T-helper 17 cell (primary cell): ENCODE results near the gene SETD3. TPM values are rescaled to one million over a fixed set of nuclear protein-coding genes. Genes with fewer than 3 reads are reported as not detected.
"Not testable (repeated sequence)": the region's sequence is repeated elsewhere in the genome, so short reads cannot be mapped to it uniquely, and the experiment has no call there.

Experiments used
- ATAC-seq: fragments of 150-1000 bp; cut with Tn5 transposase; 2 replicates; pipeline ENCODE4 v1.10.0; 2021; ENCODE audit warnings: mild to moderate bottlenecking, moderate library complexity
- DNase-seq, 3 donors: peaks; one replicate each; pipeline versions ENCODE4 v3.0.0 to v3.0.0-alpha.2; 2020 to 2021
- H3K9me3 ChIP-seq: one replicate; pipeline ENCODE4 v1.7.0; 2013; ENCODE audit warnings: low read length, mild to moderate bottlenecking; ENCODE audit not compliant: control insufficient read depth, poor library complexity, severe bottlenecking
- H3K27ac Mint-ChIP-seq: one replicate; pipeline ENCODE4 v1.8.0; 2022; ENCODE audit warnings: mild to moderate bottlenecking, moderate library complexity, mixed read lengths
- H3K27me3 Mint-ChIP-seq: one replicate; pipeline ENCODE4 v1.8.0; 2022; ENCODE audit warnings: mixed read lengths
- H3K36me3 Mint-ChIP-seq: one replicate; pipeline ENCODE4 v1.8.0; 2022; ENCODE audit warnings: low read depth, mixed read lengths
- H3K4me1 Mint-ChIP-seq: one replicate; pipeline ENCODE4 v1.8.0; 2022; ENCODE audit warnings: mild to moderate bottlenecking, mixed read lengths
- H3K4me3 Mint-ChIP-seq: one replicate; pipeline ENCODE4 v1.8.0; 2022; ENCODE audit warnings: mild to moderate bottlenecking, moderate library complexity, mixed read lengths
- total RNA-seq, 4 donors: library from RNA in 2 of 4; stranded (reverse) in 2 of 4; gene quantifications; one replicate each; pipeline ENCODE4 v1.2.3 and lab custom pipeline; 2022 to 2026

Gene SETD3
- total RNA-seq, 2 donors from 2014 or later = 38.2 to 47.6 TPM

- Mint-ChIP-seq H3K27ac (no peak overlapping the region), H3K36me3 (no peaks in the 10 kb centered on the region), H3K4me1 (no peaks in the 10 kb centered on the region), H3K4me3 (no peak overlapping the region), H3K27me3 (peaks cover 21% of the 10 kb centered on the region)
- ATAC-seq (no peak), DNase-seq (no peak)
- H3K9me3 ChIP-seq = no peaks in the 10 kb centered on the region
These were observed 127.9 kb downstream of the SETD3 start for GRCh38 chr14:99352688-99353280.

DNA sequence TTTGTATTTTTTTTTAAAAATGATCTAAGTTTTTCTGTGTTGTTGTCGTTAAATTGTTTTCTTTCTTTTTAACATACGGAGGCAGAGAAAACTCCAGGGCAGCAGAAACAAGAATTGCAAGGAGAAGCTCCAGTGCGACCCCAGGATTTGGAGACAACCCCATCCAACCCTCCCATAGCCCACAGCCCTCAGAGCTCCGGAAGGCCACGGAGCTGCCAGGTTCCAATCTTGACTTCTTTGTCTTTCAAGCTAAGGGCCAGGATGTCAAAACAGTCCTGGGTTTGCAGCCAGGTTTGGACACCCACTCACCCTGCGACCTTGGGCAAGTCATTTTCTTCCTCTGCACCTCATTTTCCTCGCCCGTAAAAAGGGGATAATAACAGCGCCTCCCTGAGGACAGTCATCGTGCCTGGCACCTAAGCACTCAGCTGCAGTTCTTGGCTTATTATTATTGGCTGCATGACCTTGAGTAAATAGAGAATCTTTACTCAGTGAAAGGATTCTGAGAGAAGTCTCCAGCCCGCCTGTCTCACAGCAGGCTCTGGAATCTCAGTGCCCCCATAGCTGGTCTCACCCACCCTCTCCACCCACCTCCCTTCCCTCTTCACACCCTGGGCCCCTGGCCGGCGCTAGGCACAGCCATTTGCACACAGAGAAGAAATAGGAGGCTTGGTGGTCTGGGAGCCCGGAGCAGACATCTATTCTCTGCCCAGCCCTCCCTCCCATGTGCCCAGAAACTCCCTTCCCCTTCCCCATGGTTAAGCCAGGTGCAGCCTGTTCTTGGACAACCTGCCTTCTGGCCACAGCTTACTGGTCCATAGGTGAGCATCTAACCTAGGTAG is 129.3 kb downstream of the SETD3 start:
- DNase-seq = no peak
- no peak overlapping the region for H3K4me3 Mint-ChIP-seq
- peaks cover 20% of the 10 kb centered on the region for H3K27me3 Mint-ChIP-seq
- H3K4me1 Mint-ChIP-seq = no peaks in the 10 kb centered on the region
- no peak for ATAC-seq
- peaks cover 2% of the 10 kb centered on the region for H3K36me3 Mint-ChIP-seq
- H3K27ac Mint-ChIP-seq = no peak overlapping the region
- no peaks in the 10 kb centered on the region for H3K9me3 ChIP-seq

- H3K4me3 Mint-ChIP-seq = no peak overlapping the region
- H3K27me3 Mint-ChIP-seq = peaks cover 24% of the 10 kb centered on the region
- H3K9me3 ChIP-seq = no peaks in the 10 kb centered on the region
- no peak overlapping the region for H3K27ac Mint-ChIP-seq
- H3K4me1 Mint-ChIP-seq = no peaks in the 10 kb centered on the region
- H3K36me3 Mint-ChIP-seq = peaks cover 4% of the 10 kb centered on the region
- no peak for DNase-seq
- no peak for ATAC-seq
These were observed 129.9 kb downstream of the SETD3 start for GRCh38 chr14:99350751-99351150.

DNA sequence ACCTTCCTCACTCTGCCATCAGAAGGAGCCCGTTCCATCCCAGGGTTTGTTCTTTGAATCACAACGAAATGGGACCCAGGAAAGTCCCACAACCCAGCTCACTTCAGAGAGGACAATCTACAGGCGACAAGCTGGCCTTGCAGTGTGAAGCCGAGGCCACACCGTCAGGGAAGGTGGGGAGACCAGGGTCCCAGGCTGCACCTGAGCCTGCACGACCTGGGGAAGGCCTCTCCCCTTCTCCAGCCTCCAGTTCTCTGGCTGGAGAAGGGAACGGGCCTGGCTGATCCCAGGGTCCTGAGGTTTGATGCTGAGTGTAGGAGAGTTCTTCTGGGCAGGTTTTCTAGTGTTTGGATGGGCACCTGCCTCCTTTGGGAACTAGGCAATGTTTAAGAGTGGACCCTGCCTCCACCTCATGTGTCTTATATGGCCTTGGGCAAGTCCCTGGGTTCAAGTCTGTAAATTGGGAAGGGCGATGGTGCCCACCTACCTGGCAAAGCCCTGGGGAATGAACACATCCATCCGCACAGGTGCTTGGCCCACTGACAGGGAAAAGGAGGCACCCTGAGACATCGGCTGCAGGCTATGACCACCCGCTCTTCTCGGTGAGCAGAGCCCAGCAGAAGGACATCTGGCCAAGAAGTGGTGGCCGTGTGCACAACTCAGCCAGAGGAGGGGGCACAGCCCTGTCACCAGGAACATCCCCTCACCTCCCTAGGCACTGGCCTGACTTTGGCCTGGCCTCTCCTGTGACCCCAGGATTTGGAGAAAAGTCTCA is 130.8 kb downstream of the SETD3 start:
- Mint-ChIP-seq H3K4me1 (no peaks in the 10 kb centered on the region), H3K27me3 (peaks cover 31% of the 10 kb centered on the region), H3K36me3 (peaks cover 4% of the 10 kb centered on the region), H3K27ac (no peak overlapping the region), H3K4me3 (no peak overlapping the region)
- ATAC-seq (no peak), DNase-seq (no peak)
- no peaks in the 10 kb centered on the region for H3K9me3 ChIP-seq

GRCh38 chr14:99348816-99349614 is 131.6 kb downstream of the SETD3 start:
- ATAC-seq = no peak
- peaks cover 25% of the 10 kb centered on the region for H3K27me3 Mint-ChIP-seq
- peaks cover 4% of the 10 kb centered on the region for H3K36me3 Mint-ChIP-seq
- no peak overlapping the region for H3K4me3 Mint-ChIP-seq
- H3K27ac Mint-ChIP-seq = no peak overlapping the region
- no peaks in the 10 kb centered on the region for H3K4me1 Mint-ChIP-seq
- DNase-seq = no peak
- H3K9me3 ChIP-seq = no peaks in the 10 kb centered on the region

GRCh38 chr14:99348231-99348630 is 132.4 kb downstream of the SETD3 start:
- H3K4me1 Mint-ChIP-seq, H3K36me3 Mint-ChIP-seq, H3K9me3 ChIP-seq, ATAC-seq, H3K27ac Mint-ChIP-seq, DNase-seq, H3K4me3 Mint-ChIP-seq: not testable (repeated sequence)
- H3K27me3 Mint-ChIP-seq = peaks cover 28% of the 10 kb centered on the region

Other genes starting within 250 kb of the SETD3 start
- 100 to 1,000 TPM; 167 to 174 TPM for gene BCL11B, start 208.7 kb downstream of the SETD3 start, total RNA-seq
- 100 to 1,000 TPM; 138 to 141 TPM for gene CCNK, start 550 bp upstream of the SETD3 start, total RNA-seq
- gene CCDC85C, start 123.3 kb upstream of the SETD3 start, total RNA-seq = 1 to 10 TPM; 8.3 to 9.3 TPM
- gene HHIPL1, start 164.3 kb upstream of the SETD3 start, total RNA-seq = under 1 TPM; 0.12 to 0.21 TPM
- gene CYP46A1, start 203.4 kb upstream of the SETD3 start, total RNA-seq = under 1 TPM; 0.15 to 0.29 TPM